ENCODE results near the gene FES.
"Not testable (repeated sequence)": the region's sequence is repeated elsewhere in the genome, so short reads cannot be mapped to it uniquely, and the experiment has no call there.

FES gene

DNA sequence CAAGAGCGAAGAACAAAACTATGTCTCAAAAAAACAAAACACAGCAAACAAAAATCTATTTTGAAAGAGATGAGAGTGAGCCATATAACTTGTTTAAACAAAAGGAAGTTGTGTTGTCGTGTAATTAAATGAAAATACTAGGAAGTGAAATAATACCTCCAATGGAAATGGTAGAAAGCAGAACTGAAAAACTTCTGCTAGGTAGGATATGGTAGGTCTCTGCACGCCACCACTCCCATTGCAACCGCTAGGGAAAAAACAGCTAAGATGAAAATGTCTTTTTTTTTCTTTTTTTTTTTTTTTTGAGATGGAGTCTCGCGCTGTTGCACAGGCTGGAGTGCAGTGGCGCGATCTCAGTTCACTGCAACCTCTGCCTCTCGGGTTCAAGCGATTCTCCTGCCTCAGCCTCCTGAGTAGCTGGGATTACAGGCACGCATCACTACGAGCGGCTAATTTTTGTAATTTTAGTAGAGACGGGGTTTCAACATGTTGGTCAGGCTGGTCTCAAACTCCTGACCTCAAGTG is 12.9 kb downstream of the FES start:
- H3K27me3 Mint-ChIP-seq; H3K9me3 Mint-ChIP-seq; intact Hi-C loops (cut with micrococcal nuclease): not testable (repeated sequence)
- Mint-ChIP-seq H3K4me3 (peak overlapping the region; percentile 35), H3K4me1 (ENCODE audit: low read depth) (peaks cover 90% of the 10 kb centered on the region), H3K27ac (peak overlapping the region; percentile 79), H3K36me3 (ENCODE audit: low read depth) (peaks cover 67% of the 10 kb centered on the region)

- H3K27me3 Mint-ChIP-seq = no peaks in the 10 kb centered on the region
- H3K36me3 Mint-ChIP-seq (ENCODE audit: low read depth) = peaks cover 56% of the 10 kb centered on the region
- no peaks in the 10 kb centered on the region for H3K9me3 Mint-ChIP-seq
- intact Hi-C loops (cut with micrococcal nuclease) = loop anchor here (2.0 kb wide), 1 partner anchor 33 kb away; the partner anchor contains the start of gene UNC45A
- peaks cover 70% of the 10 kb centered on the region for H3K4me1 Mint-ChIP-seq (ENCODE audit: low read depth)
- H3K27ac Mint-ChIP-seq = peak overlapping the region; percentile 92
- H3K4me3 Mint-ChIP-seq = peak overlapping the region; percentile 76
Observed at GRCh38 chr15:90901175-90902039, 17.1 kb downstream of the FES start.

- intact Hi-C loops (cut with micrococcal nuclease) = loop anchor here (2.0 kb wide), 1 partner anchor 33 kb away; the partner anchor contains the start of gene UNC45A
- Mint-ChIP-seq H3K9me3 (no peaks in the 10 kb centered on the region), H3K27ac (peak overlapping the region; percentile 92), H3K4me1 (ENCODE audit: low read depth) (peaks cover 64% of the 10 kb centered on the region), H3K27me3 (no peaks in the 10 kb centered on the region), H3K36me3 (ENCODE audit: low read depth) (peaks cover 57% of the 10 kb centered on the region), H3K4me3 (peak overlapping the region; percentile 76)
Observed at GRCh38 chr15:90902040-90902839, 17.9 kb downstream of the FES start.

DNA sequence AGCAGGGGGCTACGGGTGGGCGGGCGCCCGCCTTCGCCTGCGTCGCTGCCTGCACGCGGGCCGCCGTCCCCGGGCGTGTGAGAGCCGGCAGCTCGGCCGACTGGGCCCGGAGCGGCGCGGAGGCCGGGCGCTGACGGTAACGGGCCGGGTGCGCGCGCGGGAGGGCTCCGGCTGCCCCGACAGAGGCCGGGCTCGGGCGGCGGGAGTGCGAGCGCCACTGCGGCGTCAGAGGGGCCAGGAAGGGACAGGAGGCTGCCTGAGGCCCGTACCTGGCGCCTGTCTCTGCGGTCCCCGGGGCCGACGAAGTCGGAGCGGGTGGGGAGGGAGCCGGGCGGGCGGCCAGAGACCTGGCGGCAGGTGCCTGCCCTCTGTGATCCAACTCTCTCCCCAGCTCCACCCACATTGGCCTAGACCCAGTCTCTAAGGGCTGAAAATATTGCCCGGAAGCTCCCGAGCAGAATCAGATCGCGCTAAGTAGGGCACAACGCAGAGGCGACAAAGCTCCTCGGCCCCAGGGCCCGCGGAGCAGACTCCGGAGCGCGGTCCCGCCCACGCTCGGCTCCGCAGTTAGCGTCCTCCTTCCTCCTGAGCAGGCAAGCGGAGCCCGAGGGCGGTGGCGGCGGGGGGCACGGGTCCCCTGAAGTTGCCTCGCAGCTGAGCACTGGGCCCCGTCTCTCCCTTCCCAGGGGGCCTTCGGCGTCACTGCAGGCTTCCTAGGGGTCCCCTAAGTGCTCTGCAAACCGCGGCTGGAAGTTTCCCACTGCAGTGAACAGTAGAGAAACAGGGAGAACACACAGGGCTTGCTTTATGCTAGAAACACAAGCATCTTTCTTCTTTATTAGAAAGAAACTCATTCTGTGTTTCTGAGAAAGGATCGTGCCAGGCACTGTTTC is 18.8 kb downstream of the FES start, which contains the start of gene MAN2A2:
Gene MAN2A2, plus strand, starts transcription at position 463 of the 893 bp plus-strand sequence. CDS start 906 bp downstream, outside the sequence.
- Mint-ChIP-seq H3K4me3 (peak within 1 kb of the TSS; percentile 90), H3K9me3 (no peaks in the 10 kb centered on the region), H3K27ac (peak within 1 kb of the TSS; percentile 92), H3K36me3 (ENCODE audit: low read depth) (peaks cover 57% of the 10 kb centered on the region), H3K27me3 (no peaks in the 10 kb centered on the region), H3K4me1 (ENCODE audit: low read depth) (peaks cover 58% of the 10 kb centered on the region)
- intact Hi-C loops (cut with micrococcal nuclease) = loop anchor here (2.0 kb wide), 1 partner anchor 32 kb away; the partner anchor contains the start of gene UNC45A

GRCh38 chr15:90903733-90904536 is 19.6 kb downstream of the FES start:
- intact Hi-C loops (cut with micrococcal nuclease) = loop anchor here (2.0 kb wide), 1 partner anchor 31 kb away; the partner anchor contains the start of gene UNC45A
- Mint-ChIP-seq H3K27ac (peak overlapping the region; percentile 92), H3K36me3 (ENCODE audit: low read depth) (peaks cover 55% of the 10 kb centered on the region), H3K27me3 (no peaks in the 10 kb centered on the region), H3K4me3 (peak overlapping the region; percentile 90), H3K9me3 (no peaks in the 10 kb centered on the region), H3K4me1 (ENCODE audit: low read depth) (peaks cover 51% of the 10 kb centered on the region)

DNA sequence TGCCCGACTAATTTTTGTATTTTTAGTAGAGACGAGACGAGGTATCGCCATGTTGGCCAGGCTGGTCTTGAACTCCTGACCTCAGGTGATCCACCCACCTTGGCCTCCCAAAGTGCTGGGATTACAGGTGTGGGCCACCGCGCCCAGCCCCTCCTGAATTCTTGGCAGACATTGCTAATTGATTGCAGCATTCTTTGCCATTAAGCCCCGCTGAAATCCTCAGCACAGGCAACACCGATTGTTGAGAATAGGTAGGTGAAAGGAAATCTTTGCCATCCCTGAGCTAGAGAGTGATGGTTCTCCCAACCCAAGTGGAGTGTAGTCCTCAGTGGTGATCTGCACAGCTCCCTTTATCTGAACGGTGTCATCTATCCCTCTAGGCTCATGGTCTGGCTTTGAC is 20.4 kb downstream of the FES start:
- intact Hi-C loops (cut with micrococcal nuclease) = no loop called here
- Mint-ChIP-seq H3K36me3 (ENCODE audit: low read depth) (peaks cover 62% of the 10 kb centered on the region), H3K9me3 (no peaks in the 10 kb centered on the region), H3K27me3 (no peaks in the 10 kb centered on the region), H3K4me3 (no peak overlapping the region), H3K27ac (no peak overlapping the region), H3K4me1 (ENCODE audit: low read depth) (peaks cover 45% of the 10 kb centered on the region)

DNA sequence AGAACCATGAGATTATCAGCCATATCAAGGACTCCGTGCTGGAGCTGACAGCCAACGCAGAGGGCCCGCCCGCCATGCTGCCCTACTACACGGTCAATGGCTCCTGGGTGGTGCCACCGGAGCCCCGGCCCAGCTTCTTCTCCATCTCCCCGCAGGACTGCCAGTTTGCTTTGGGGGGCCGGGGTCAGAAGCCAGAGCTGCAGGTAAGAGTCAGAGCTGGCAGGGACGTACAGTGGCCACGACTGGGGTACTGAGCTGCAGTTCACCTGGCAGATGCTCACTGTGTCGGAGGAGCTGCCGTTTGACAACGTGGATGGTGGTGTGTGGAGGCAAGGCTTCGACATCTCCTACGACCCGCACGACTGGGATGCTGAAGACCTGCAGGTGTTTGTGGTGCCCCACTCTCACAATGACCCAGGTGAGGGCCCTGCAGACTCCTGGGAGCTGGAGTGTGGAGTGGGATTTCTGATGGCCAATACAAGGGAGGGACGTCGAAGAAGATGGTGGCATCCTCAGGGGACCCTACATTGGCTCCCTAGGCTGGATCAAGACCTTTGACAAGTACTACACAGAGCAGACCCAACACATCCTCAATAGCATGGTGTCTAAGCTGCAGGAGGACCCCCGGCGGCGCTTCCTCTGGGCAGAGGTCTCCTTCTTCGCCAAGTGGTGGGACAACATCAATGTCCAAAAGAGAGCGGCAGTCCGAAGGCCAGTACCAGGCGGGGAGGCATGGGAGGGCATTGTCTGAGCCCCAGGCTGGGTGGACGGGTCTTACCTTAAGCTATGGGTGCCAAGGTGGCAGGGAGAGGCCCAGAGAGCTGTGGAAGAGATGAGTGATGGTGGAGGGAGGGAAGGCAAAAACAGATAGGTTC is 21.2 kb downstream of the FES start:
- no peaks in the 10 kb centered on the region for H3K27me3 Mint-ChIP-seq
- intact Hi-C loops (cut with micrococcal nuclease) = no loop called here
- peaks cover 70% of the 10 kb centered on the region for H3K36me3 Mint-ChIP-seq (ENCODE audit: low read depth)
- H3K4me1 Mint-ChIP-seq (ENCODE audit: low read depth) = peaks cover 39% of the 10 kb centered on the region
- H3K9me3 Mint-ChIP-seq = no peaks in the 10 kb centered on the region
- H3K27ac Mint-ChIP-seq = no peak overlapping the region
- no peak overlapping the region for H3K4me3 Mint-ChIP-seq

DNA sequence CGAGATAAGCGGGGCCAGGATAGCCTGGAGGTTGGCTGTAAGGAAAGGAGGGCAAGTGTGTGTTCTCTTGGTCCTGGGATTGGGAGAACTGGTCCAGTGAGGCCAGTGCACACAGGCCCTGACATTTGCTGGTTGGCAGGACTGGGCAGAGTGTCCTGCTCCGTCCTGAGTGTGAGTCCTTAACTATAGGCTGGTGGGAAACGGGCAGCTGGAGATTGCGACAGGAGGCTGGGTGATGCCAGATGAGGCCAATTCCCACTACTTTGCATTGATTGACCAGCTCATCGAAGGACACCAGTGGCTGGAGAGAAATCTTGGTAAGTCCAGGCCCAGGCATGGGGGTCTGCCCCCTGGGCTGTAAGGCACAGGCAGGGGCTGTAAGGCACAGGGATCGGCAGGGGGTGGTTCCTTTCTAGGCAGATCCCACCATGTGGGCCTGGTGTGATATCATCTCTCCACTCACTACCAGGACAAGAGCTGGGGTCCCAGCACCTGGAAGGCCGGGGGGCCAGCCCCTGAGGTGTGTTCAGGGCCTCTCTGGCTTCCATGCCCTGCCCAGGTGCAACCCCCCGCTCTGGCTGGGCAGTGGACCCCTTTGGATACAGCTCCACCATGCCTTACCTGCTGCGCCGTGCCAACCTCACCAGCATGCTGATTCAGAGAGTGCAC is 22.0 kb downstream of the FES start:
- H3K4me1 Mint-ChIP-seq (ENCODE audit: low read depth) = peaks cover 34% of the 10 kb centered on the region
- intact Hi-C loops (cut with micrococcal nuclease) = no loop called here
- H3K36me3 Mint-ChIP-seq (ENCODE audit: low read depth) = peaks cover 78% of the 10 kb centered on the region
- H3K9me3 Mint-ChIP-seq = no peaks in the 10 kb centered on the region
- no peak overlapping the region for H3K27ac Mint-ChIP-seq
- no peaks in the 10 kb centered on the region for H3K27me3 Mint-ChIP-seq
- H3K4me3 Mint-ChIP-seq = no peak overlapping the region

DNA sequence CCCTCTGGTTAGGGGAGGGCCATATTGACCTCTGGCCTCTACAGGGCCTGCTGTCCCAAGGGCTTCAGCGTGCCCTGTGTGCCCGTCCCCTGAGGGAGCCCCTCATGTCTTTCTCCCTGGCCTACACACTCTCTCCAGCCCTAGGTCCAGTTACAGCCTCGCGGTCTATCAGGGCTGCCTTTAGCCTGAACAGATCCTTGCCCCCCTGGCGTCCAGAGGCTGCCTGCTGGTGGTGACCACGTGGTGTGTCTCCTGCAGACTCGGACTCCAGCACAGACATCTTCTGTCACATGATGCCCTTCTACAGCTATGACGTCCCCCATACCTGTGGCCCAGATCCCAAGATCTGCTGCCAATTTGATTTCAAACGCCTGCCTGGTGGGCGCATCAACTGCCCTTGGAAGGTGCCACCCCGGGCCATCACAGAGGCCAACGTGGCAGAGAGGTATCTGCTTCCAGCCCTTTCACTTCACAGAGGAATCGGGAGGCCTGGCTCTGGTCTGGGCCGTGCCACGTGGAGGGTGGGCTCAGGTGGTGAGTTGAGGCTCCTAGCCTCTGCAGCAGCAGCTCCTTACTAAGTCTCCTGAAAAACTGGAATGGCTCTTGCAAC is 22.9 kb downstream of the FES start:
- intact Hi-C loops (cut with micrococcal nuclease) = no loop called here
- Mint-ChIP-seq H3K36me3 (ENCODE audit: low read depth) (peaks cover 87% of the 10 kb centered on the region), H3K4me1 (ENCODE audit: low read depth) (peaks cover 30% of the 10 kb centered on the region), H3K27ac (no peak overlapping the region), H3K9me3 (no peaks in the 10 kb centered on the region), H3K27me3 (no peaks in the 10 kb centered on the region), H3K4me3 (no peak overlapping the region)

DNA sequence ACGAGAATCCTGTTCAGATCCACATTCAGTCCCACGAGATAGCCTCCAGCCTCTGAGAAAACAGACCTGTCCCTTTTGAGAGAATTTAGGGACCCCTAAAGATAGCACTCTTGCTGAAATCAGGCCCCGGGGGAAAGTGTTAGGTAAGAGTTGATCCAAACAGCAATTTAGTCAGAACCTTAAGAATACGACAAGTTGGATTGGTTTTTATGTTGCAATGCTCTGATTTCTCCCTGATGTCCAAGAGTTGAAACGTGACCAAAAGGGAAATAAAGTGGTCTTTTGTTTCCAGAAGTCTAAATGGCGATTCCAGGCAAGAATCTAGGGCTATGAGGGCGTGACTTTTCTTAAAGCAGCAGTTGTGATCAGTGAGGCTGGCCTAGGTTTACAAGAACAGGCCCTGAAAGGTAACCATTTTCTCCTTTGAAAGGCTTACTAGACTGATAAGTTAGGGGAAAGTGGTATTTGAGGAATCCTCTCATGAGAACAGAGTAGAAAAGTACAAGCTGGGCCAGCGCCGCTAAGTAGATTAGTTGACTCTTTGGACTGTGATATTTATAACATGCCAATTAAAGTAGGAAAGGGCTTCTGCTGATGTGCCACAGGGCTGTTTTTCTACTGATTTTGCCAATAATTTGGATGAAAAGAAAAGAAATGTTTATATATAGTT is 23.7 kb downstream of the FES start:
- Mint-ChIP-seq H3K36me3 (ENCODE audit: low read depth) (peaks cover 95% of the 10 kb centered on the region), H3K9me3 (no peaks in the 10 kb centered on the region), H3K27me3 (no peaks in the 10 kb centered on the region), H3K4me3 (no peak overlapping the region), H3K27ac (no peak overlapping the region), H3K4me1 (ENCODE audit: low read depth) (peaks cover 38% of the 10 kb centered on the region)
- intact Hi-C loops (cut with micrococcal nuclease) = no loop called here

DNA sequence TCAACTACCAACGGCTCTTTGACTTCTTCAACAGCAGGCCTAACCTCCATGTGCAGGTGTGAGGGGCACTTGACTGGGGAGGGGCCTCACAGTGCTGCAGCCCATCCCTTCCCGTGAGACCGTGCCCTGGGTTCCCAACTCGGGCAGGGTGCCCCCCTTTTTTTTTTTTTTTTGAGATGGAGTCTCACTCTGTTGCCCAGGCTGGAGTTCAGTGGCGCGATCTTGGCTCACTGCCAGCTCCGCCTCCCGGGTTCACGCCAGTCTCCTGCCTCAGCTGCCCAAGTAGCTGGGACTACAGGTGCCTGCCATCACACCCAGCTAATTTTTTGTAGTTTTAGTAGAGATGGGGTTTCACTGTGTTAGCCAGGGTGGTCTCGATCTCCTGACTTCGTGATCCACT is 25.1 kb downstream of the FES start:
- intact Hi-C loops (cut with micrococcal nuclease); H3K27ac Mint-ChIP-seq; H3K27me3 Mint-ChIP-seq; H3K9me3 Mint-ChIP-seq; H3K4me3 Mint-ChIP-seq: not testable (repeated sequence)
- H3K4me1 Mint-ChIP-seq (ENCODE audit: low read depth) = peaks cover 43% of the 10 kb centered on the region
- H3K36me3 Mint-ChIP-seq (ENCODE audit: low read depth) = peaks cover 97% of the 10 kb centered on the region

Measured in dendritic cell treated with granulocyte-macrophage colony-stimulating factor and Interleukin-4, amounts not matched to agents 40 ng/mL and 50 ng/mL, for 4 days (primary cell).